Measurements from ENCODE around the gene RNF187.

- TF ChIP-seq ZFP30 (CRISPR knock-in tag; IDR thresholded peaks at IDR 0.05): no peak
- no peak for TF ChIP-seq GLIS3 (CRISPR knock-in tag; IDR thresholded peaks at IDR 0.05)
- no peak for TF ChIP-seq ARNTL (CRISPR knock-in tag; IDR thresholded peaks at IDR 0.05; ENCODE audit: borderline replicate concordance, low read depth)
- no peak for TF ChIP-seq ZNF8 (CRISPR knock-in tag; IDR thresholded peaks at IDR 0.05)
- TF ChIP-seq ISL1 (CRISPR knock-in tag; IDR thresholded peaks at IDR 0.05): no peak
- no peak for TF ChIP-seq PPARA (CRISPR knock-in tag; IDR thresholded peaks at IDR 0.05; ENCODE audit: borderline replicate concordance)
Measured at GRCh38 chr1:228487336-228488124, at the start of gene RNF187.

Data from SK-N-SH treated with all-trans-retinoic acid at 6 μM for 48 hours (cell line).